HG03039 (cell line): ENCODE results near the gene PLEKHM1.
"Not testable (repeated sequence)": the region's sequence is repeated elsewhere in the genome, so short reads cannot be mapped to it uniquely, and the experiment has no call there.

Source experiments
- ATAC-seq: cut with Tn5 transposase; IDR thresholded peaks from one replicate; pipeline ENCODE4 v1.9.1; 2021; ENCODE audit warnings: mild to moderate bottlenecking, moderate library complexity; ENCODE audit not compliant: unreplicated experiment

Gene PLEKHM1

DNA sequence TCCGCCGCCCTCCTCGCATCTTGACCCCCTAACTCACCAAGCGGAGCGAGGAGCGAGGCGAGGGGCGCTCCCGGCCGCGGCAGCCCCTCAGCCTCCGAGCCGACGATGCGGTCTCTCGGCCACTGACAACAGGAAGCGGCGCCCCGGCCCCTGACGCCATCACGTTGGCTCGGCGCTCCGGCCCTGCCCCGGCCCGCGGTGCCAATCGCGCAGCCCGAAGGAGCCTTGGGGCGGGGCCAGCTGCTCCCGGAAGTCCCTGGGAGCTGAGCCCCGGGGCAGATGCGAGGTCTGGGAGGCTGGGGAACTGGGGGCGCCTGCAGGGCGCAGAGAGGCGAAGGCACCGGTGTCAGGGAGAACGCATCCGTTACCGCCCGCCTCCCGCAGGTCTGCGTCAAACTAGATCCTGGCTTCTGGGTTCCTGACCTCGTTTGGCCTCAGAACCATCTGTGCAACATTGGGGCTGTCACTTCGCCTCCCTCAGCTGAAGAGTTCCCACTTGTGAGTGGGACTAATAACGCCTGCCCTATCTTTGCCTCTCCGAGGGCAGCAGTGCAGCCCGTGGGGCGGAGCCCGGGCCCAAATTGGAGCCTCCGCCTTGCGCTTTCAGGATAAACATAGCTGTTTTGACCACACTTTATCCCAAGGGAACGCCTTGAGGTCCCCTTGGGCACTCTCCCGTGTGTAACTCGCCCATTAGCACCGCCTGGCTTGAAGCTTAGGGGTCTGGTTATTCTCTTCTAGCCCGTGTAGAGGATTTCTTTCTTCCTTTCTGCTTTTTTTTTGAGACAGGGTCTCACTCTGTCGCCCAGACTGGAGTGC, at the start of gene PLEKHM1:
Gene PLEKHM1, minus strand, starts transcription at position 107 of the 819 bp plus-strand sequence. CDS start 8,237 bp downstream, outside the sequence.
- ATAC-seq = peak; percentile 84

DNA sequence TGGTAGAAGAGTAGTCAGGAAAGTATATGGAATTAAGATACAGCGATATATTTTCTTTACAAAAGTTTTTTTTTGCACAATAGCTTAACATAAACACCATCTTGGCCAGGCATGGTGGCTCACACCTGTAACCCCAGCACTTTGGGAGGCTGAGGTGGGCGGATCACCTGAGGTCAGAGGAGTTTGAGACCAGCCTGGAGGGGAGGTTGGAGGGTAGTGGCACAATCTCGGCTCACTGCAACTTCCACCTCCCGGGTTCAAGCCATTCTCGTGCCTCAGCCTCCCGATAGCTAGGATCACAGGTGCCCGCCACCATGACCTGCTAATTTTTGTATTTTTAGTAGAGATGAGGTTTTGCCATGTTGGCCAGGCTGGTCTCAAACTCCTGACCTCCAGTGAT, 47.6 kb upstream of the PLEKHM1 start:
- ATAC-seq = not testable (repeated sequence)

DNA sequence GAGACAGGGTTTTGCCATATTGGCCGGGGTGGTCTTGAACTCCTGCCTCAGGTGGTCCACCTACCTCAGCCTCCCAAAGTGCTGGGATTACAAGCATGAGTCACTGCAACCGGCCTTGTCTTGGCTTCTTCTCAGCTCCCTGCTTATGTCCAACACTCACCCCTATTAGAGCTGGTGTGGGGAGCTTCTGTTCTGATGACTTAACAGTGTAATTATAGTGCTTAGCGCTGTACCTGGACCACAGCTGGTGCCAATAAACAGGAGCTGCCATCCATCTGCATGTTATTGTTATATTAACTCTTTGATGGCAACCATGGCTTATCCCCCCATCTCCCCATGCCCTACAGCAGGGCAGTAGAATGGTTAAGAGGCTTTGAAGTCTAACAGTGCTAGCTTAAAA, 15.6 kb upstream of the PLEKHM1 start:
- not testable (repeated sequence) for ATAC-seq

DNA sequence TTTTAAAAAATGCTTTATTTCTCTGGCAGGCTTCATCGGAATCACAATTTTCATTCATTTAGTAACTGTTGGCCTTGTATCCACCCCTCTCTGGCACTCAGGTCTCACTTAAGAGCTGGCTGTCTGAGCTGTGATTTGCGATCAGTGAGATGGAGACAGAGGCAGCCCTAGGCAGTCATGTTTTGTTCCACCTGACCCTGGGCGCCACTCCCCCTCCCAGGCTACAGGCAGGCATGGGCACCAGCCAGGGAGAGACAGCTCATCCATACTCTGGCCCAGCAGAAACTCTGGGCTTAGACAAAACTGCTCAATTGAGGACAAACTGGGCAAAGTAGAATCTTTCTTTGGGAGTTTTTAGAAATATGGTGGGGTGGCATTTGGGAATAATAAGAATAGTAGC, 14.7 kb upstream of the PLEKHM1 start:
- ATAC-seq = not testable (repeated sequence)

DNA sequence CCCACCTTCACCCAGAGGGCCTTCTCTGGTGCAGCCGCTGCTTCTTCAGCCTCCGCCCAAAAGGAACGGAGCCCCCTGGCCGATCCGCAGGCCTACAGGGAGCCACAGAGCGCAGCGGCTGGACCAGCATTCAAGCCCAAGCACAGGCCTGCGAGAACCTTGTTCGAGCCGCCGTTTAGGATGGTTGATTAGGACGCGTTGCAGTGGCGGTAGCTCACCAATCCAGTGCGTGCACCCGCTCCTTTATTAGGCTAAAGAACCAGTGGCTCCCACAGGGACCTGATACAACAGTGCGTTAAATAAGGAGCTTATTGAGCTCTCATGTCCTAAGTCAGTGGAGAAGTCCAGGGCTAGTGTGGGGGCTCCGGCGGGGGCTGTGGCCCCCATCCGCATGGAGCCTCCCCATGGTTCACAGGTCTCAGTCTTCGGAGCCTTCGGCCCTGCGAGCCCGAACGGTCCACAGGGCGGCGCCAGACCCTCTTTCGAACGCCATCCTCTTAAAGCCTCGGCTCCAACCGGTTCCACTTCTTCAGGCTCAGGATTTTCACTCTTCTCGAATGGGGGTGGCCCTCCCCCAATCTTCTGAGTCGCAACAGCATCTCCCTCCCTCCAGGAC, 10.7 kb upstream of the PLEKHM1 start:
- ATAC-seq = not testable (repeated sequence)

DNA sequence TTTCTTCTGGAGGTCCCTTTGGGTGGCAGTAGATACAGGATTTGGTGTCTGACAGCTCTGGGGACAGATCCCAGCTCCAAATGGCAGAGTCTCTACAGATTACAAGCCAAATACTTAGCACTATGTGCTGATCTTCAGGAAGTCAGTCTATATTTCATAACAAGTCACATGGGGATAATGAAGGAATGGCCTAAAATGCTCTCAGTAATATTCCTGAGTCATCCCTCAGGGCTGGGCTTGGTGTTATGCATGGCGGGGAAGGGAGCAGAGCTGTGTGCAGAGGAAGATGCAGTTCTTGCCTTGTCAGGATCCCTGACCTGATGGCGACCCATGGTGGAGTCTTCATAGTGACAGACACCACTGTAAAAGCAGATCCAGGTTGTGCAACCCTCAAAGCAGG, 10.0 kb upstream of the PLEKHM1 start:
- ATAC-seq = not testable (repeated sequence)

DNA sequence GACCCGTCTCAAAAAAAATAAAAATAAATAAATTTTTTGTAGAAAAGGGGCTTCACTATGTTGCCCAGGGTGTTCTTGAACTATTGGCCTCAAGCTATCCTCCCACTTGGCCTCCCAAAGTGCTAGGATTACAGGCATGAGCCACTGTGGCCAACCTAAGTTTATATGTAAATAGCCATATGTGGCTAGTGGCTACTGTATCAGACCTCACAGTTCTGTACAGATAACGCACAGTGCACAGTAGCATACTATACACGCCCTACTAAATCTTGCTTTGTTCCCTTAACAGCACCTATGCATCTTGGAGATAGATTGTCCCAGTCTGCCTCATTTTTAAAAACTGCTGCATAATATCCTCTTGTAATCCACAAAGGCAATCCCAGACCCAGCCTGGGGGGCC, 8.7 kb upstream of the PLEKHM1 start:
- not testable (repeated sequence) for ATAC-seq

DNA sequence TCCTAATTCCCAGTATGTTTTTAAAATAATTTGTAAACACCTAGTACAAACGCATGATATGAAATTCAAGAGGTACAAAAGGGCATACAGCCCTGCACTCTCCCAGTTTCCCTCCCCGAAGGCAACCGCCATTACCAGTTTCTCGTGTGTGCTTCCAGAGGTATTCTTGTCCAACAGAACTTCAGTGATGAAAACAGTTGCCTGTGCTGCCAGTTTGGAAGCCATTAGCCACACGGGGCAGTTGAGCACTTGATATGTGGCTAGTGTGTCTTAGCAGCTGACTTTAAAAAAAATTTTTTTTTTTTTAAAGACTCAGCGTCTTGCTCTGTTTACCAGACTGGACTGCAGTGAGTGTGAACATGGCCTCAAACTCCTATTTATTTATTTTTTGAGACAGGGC, 7.9 kb upstream of the PLEKHM1 start:
- not testable (repeated sequence) for ATAC-seq

DNA sequence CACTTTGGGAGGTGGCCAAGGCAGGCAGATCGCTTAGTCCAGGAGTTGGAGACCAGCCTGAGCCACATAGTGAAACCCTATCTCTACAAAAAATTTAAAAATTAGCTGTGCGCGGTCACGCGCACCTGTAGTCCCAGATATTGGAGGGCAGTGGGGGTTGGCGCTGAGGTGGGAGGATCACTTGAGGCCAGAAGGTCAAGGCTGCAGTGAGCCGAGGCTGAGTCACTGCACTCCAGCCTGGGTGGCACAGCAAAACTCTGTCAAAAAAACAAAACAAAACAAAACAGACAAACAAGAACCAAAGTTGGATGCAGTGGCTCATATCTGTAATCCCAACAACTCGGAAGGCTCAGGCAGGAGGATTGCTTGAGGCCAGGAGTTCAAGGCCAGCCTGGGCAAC, 6.9 kb upstream of the PLEKHM1 start:
- not testable (repeated sequence) for ATAC-seq

DNA sequence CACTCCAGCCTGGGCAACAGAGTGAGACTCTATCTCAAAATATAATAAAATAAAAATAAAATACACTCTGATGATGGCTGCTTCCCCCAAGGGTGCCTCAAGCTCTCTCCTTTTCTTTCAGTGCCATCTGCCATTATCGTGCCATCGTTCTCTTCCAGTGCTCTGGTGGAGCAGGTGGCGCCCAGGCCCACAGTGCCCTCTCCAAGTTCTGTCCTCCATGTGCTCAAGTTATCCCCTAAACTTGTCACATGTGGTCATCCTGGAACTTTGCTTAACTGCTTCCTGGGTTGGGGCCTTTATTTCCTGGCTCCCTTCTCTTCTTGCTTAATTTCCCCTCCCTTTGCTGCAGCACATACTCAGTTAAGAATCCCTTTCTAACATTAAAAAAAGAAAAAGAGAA, 6.0 kb upstream of the PLEKHM1 start:
- ATAC-seq = not testable (repeated sequence)

DNA sequence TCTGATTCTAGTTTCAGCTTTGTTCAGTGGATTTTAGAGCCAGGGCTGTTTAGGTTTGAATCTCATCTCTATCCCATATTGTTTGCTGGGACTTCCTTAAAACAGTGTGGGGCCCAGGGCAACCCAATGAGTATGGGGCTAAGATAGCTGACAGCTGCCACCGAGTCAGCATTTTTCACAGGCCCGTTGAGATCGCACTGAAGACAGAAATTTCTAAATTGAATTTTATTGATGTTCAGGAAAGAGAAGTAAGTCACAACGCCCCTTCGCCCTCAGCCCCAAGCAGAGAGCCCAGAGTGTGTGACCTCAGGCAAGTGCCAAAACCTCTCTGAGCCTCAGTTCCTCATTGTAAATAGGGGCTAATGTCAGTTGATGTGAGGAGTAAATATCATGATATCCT, 4.0 kb upstream of the PLEKHM1 start:
- ATAC-seq = not testable (repeated sequence)

DNA sequence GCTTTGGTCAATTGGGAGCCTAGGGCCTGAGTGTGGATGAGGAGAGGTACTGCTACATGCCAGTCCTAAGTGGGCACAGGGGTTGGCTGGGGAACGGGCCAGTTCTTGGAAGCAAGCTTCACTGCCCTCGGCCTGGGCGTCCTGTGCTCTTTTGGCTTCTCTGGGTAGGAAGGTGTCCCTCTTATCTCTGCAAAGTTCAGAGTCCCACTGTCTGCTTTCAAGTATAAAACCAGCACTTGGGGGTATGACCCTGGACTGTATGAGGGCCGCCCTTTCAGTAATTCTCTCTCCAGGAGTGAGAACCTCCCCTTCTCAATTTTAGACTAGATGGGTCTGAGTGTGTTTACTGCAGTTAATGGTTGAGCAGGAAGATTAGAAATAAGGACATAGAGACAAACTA, 1.6 kb upstream of the PLEKHM1 start:
- ATAC-seq = not testable (repeated sequence)

DNA sequence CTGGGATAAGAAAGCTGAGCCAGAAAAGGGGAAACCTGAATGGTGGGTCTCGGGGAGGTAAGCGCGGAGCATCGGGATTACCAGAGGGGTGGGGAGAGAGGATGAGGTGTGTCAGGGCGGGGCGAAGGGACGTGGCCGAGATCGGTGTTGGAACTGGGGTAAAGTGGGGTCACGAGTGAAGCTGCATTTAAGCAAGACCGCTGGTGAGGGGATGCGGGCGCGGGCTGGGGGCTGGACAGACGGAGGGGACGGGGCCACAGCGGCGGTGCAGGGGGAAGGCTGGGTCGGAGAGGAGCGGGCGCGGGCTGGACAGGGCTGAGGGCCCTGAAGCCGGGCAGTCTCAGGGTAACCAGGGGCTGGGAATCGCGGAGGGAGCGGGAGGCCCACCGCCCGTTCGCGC, 323 bp downstream of the PLEKHM1 start:
- not testable (repeated sequence) for ATAC-seq

DNA sequence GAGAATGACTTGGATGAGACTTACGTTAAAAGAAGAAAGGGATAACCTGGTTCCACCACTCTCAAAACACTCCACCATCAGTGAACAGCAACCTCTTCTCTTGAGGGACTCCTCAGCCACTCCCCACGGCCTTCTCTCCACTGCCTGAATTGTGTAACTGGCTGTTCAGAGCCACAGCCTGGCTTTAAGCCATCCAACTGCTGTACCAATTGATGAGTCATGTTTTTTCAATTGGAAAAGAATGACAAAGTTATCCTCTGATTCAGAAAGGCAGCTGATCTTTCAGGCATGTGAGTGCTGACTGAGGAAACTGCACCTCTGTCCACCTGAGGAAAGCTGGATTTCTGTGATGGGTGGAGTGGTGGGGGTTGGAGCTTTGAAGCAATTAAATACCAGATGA, 2.8 kb downstream of the PLEKHM1 start:
- not testable (repeated sequence) for ATAC-seq

DNA sequence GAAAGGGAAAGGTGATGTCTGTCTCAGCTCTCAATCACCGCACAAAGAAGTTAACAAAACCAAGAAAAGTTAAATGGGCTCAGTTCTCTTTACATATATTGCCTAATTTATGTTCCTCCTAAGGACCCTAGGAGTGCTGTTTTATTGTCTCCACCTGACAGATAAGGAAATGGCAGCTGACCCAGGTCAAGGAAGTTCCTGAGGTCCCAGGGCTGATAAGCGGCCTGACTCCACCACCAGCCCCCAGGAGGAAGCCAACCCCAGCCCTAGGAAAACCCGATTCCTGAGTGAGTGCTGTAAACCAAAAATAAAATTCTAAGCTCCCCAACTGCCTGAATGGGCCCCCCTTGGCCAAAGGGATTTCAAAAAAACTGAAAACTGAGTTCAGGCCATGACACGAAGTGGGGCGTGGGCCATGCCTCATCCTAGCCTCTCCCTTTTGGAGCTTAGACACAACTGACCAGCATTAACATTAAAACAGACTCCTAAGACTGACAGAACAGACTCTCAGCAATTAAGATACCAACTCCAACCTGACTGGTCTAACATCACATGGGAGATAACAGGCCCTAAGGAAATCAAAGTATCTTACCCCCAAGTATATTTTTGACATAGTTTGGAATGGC, 6.8 kb downstream of the PLEKHM1 start:
- not testable (repeated sequence) for ATAC-seq

DNA sequence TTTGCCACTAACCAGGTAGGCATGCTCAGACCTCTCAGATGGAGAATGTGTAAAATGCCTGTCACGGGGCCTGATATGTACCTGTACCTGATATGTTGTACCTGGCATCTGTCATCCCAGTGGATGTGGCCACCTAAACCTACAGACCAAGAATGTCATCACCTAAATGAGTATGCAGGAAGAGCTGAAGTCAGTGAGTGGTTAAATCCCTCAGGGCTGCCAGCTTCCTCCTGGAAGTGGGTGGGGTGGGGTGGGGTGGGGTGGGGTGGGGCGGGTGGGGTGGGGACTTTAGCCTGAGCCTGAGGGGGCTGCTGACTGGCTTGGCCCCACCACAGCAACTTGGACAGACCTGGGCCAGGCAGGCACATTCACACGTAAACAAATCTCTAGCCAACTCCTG, 7.3 kb downstream of the PLEKHM1 start:
- ATAC-seq = not testable (repeated sequence)

DNA sequence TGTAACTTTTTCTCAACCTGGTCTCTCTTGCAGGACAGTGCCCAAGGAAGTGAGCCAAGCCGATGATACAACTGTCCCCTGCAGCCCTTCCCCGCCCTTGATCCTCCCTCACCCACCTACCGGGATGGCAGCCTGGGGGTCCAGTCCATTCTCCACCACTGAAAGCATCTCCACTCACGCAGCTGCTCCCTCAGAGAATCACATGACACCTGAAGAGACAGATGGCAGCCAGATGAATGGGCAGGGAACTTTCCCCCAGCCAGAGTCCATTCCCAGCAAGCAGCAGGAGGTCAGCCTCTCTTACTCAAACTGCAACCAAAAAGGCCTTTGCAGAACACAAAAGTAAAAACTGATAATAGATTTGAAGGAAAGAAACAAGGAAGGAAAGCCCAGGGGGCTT, 8.2 kb downstream of the PLEKHM1 start:
- ATAC-seq = not testable (repeated sequence)

DNA sequence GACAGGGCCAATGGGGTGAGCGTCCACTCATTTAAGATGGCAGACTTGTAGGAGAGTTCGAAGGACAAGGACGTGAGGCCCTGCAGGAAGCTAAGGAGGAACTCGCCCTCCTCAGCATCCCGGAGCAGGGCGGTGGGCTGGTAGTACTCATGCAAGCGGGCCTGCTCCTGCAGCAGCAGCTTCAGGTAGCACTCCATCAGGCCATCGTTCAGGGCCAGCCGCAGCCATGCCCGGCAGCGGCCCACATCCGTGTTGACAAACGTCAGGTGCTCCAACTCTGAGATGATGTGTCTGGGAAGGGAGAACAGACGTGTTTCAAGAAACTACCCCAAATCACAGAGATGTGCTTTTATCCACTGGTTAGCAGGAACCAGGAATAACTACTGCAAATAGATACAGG, 15.1 kb downstream of the PLEKHM1 start:
- not testable (repeated sequence) for ATAC-seq

DNA sequence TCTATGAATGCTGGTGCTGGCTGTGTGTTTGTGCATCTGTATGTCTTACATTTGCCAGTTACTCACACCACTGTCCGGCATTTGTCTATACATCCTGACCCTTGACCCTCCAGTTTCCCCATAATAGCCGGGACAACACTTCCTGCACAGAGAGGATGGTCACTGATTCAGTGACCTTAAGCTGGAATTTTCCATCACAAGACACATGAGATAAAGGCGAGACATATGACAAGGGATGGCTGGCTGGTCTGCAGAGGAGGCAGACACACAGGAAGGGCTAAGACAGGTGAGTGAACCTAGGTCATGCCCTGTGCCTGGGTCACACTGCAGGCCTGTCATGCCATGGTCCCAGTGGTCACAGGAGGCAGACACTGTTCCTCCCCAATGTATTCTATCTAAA, 18.3 kb downstream of the PLEKHM1 start:
- not testable (repeated sequence) for ATAC-seq

DNA sequence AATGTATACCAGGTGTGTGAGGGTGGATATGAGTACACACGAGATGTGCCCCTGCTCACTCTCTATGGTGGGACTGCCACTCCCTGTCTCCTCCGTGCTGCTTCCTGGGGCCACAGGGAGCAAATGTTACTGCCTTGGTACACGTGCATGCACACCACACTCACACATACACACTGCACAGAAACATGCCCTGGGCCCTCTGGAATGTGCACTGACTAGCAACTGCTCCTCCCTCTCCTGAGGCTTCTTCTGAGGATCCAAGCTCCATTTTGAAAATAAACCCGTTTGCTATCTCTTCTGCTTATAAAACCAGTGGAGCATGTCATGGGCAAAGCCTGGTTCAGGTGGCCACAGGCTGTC, 21.3 kb downstream of the PLEKHM1 start:
- not testable (repeated sequence) for ATAC-seq

DNA sequence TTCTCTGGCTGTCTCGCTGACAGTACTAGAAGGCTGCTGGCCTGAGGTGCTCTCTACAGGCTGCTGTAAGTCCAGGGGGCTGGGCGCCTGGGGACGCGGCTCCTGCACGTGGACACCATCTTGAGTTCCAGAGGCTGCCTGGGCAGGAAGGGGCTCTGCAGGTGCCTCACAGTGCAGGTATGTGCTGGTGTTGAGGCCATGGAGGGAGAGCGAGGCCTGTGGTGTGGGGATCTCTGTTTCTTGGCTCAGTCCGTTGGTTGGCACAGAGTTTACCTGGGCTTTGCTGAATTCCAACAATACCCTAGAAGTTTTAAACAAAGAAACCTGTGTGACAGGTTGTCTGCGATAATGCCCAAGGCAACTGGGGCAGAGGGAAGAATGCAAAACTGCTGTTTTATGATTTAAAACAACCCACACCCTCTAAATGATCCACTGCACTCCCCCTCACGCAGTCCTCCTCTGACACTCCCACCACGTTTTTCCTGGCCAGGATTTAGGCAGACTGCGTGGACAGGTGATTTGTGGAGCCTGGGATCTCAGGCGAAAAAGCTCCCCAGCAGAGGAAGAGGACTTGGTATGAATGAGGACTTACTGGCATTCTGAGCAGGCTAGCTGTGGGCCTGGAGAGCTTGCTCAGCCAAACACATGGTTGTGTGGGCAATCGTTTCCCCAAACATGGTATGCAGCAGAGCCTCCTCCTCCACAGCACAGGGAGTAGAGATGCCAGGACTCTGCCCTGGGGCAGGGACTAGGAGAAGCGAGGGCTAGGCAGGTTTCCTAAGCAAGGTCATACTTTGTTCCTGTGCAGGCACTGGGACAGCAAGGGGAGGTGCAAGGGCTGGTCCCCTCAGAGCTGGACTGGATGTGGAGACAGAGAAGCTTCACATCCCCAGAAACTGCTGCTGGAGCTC, 22.0 kb downstream of the PLEKHM1 start:
- not testable (repeated sequence) for ATAC-seq
